H1 (cell line): ENCODE data around the gene WDCP. TPM values are rescaled to one million over a fixed set of nuclear protein-coding genes. Genes with fewer than 3 reads are reported as not detected.

Experiments
- CTCF ChIA-PET: fragments of 300-600 bp; sonication (Branson Sonifier 250); formaldehyde crosslinking; loops from one replicate; lab custom pipeline; 2021; ENCODE audit not compliant: partially characterized antibody; lab: Charles Lee
- POLR2A ChIA-PET: fragments of 300-600 bp; sonication (Branson Sonifier 250); formaldehyde crosslinking; loops from one replicate; lab custom pipeline; 2021; ENCODE audit warnings: inconsistent platforms; ENCODE audit not compliant: partially characterized antibody; lab: Charles Lee
- DNase-seq, 2 experiments: peaks; one replicate each; pipeline versions ENCODE4 v3.0.0 to v3.0.0-alpha.2; 2010 to 2022; ENCODE audit warnings: low spot score in 2 of 2, low read depth in 1 of 2, mixed read lengths in 1 of 2
- FAIRE-seq: peaks from 2 replicates; lab custom pipeline; 2011; peaks lifted over from hg19 to GRCh38; lab: Jason Lieb, UNC
- H2AFZ ChIP-seq: 2 replicates; pipeline ENCODE4 v1.8.1; 2012; ENCODE audit warnings: low read length, inconsistent platforms
- H2AK5ac ChIP-seq: 2 replicates; pipeline ENCODE4 v1.6.1; 2013; ENCODE audit warnings: low read depth, low read length
- H2BK120ac ChIP-seq: replicated peaks from 2 replicates; pipeline ENCODE3; 2013; ENCODE audit warnings: low read depth, low read length, inconsistent platforms
- H2BK12ac ChIP-seq: 2 replicates; pipeline ENCODE4 v1.6.1; 2013; ENCODE audit warnings: low read depth, low read length
- H2BK15ac ChIP-seq: 2 replicates; pipeline ENCODE4 v1.6.1; 2013; ENCODE audit warnings: low read length
- H2BK20ac ChIP-seq: 2 replicates; pipeline ENCODE4 v1.6.1; 2013; ENCODE audit warnings: low read length
- H2BK5ac ChIP-seq: 2 replicates; pipeline ENCODE4 v1.6.1; 2013; ENCODE audit warnings: low read depth, low read length
- H3K14ac ChIP-seq: 2 replicates; pipeline ENCODE4 v1.6.1; 2013; ENCODE audit warnings: inconsistent platforms; ENCODE audit not compliant: insufficient read length
- H3K18ac ChIP-seq: 2 replicates; pipeline ENCODE4 v1.6.1; 2013; ENCODE audit warnings: low read length; ENCODE audit errors: extremely low read depth
- H3K23ac ChIP-seq: 2 replicates; pipeline ENCODE4 v1.6.1; 2013; ENCODE audit warnings: inconsistent platforms; ENCODE audit not compliant: insufficient read length
- H3K23me2 ChIP-seq: 2 replicates; pipeline ENCODE4 v1.6.1; 2013; ENCODE audit warnings: low read depth, low read length
- H3K27ac ChIP-seq: 2 replicates; pipeline ENCODE4 v1.6.1; 2011; ENCODE audit warnings: low read depth, low read length, inconsistent platforms
- H3K27me3 ChIP-seq, 4 experiments: replicated peaks in 1 of 4; 1 replicate in 1 of 4; 2 replicates in 3 of 4; pipeline versions ENCODE4 v1.6.1 to v1.8.1; 2011 to 2013; ENCODE audit warnings: low read length in 3 of 4, mild to moderate bottlenecking in 3 of 4, inconsistent platforms in 2 of 4, mixed read lengths in 2 of 4, moderate library complexity in 1 of 4; ENCODE audit not compliant: control insufficient read depth in 3 of 4, insufficient read depth in 3 of 4; ENCODE audit errors: extremely low read depth in 1 of 4
- H3K36me3 ChIP-seq, 4 experiments: 2 replicates each; pipeline versions ENCODE4 v1.6.1 to v1.8.1; 2011 to 2013; ENCODE audit warnings: mild to moderate bottlenecking in 4 of 4, low read length in 3 of 4, moderate library complexity in 2 of 4, control low read depth in 1 of 4, inconsistent platforms in 1 of 4; ENCODE audit not compliant: insufficient read depth in 4 of 4, control insufficient read depth in 2 of 4
- H3K4ac ChIP-seq: replicated peaks from 2 replicates; pipeline ENCODE3; 2013; ENCODE audit warnings: low read length, low read depth, mixed read lengths, inconsistent platforms; ENCODE audit not compliant: insufficient read length
- H3K4me1 ChIP-seq, 4 experiments: replicated peaks in 1 of 4; 1 replicate in 1 of 4; 2 replicates in 3 of 4; pipeline versions ENCODE4 v1.6.1 to v1.8.1; 2011 to 2013; ENCODE audit warnings: low read length in 3 of 4, inconsistent platforms in 2 of 4, mixed read lengths in 1 of 4; ENCODE audit not compliant: insufficient read depth in 4 of 4, control insufficient read depth in 3 of 4
- H3K4me2 ChIP-seq, 2 experiments: 2 replicates each; pipeline versions ENCODE4 v1.6.1 to v1.8.1; 2011 to 2013; ENCODE audit warnings: low read depth in 2 of 2, low read length in 2 of 2, control low read depth in 1 of 2, inconsistent platforms in 1 of 2, mild to moderate bottlenecking in 1 of 2; ENCODE audit not compliant: insufficient read depth in 1 of 2
- H3K4me3 ChIP-seq, 4 experiments: fragments of 200-600, 300-600 bp in 1 of 4; sonication (generic), shearing (Covaris generic), sonication (Bioruptor Twin) in 1 of 4; 2 replicates each; pipeline versions ENCODE4 v1.5.1 to v1.8.1; 2011 to 2016; ENCODE audit warnings: low read length in 4 of 4, low read depth in 3 of 4, control low read depth in 2 of 4, inconsistent platforms in 2 of 4, mild to moderate bottlenecking in 2 of 4, mixed read lengths in 1 of 4, moderate library complexity in 1 of 4; ENCODE audit not compliant: insufficient read depth in 2 of 4; ENCODE audit errors: extremely low read depth in 1 of 4
- H3K56ac ChIP-seq: replicated peaks from 2 replicates; pipeline ENCODE3; 2013; ENCODE audit warnings: low read depth, mild to moderate bottlenecking, mixed read lengths, low read length, inconsistent platforms; ENCODE audit not compliant: insufficient read length
- H3K79me1 ChIP-seq: 2 replicates; pipeline ENCODE4 v1.6.1; 2013; ENCODE audit warnings: low read depth, low read length, control low read depth
- H3K79me2 ChIP-seq, 2 experiments: 2 replicates each; pipeline versions ENCODE4 v1.6.1 to v1.8.1; 2012 to 2013; ENCODE audit warnings: low read length in 2 of 2, mild to moderate bottlenecking in 2 of 2, inconsistent platforms in 1 of 2; ENCODE audit not compliant: insufficient read depth in 2 of 2, control insufficient read depth in 1 of 2
- H3K9ac ChIP-seq, 4 experiments: replicated peaks in 1 of 4; 1 replicate in 1 of 4; 2 replicates in 3 of 4; pipeline versions ENCODE4 v1.6.1 to v1.8.1; 2011 to 2013; ENCODE audit warnings: low read depth in 3 of 4, low read length in 3 of 4, control low read depth in 2 of 4, mild to moderate bottlenecking in 2 of 4, moderate library complexity in 2 of 4, inconsistent platforms in 1 of 4; ENCODE audit errors: extremely low read depth in 1 of 4
- H3K9me3 ChIP-seq, 2 experiments: 2 replicates each; pipeline versions ENCODE4 v1.6.1 to v1.8.1; 2012 to 2013; ENCODE audit warnings: mild to moderate bottlenecking in 2 of 2, moderate library complexity in 2 of 2, control low read depth in 1 of 2, inconsistent platforms in 1 of 2, low read depth in 1 of 2, low read length in 1 of 2, mixed read lengths in 1 of 2; ENCODE audit not compliant: insufficient read depth in 2 of 2
- H4K20me1 ChIP-seq, 2 experiments: replicated peaks in 1 of 2; 2 replicates each; pipeline versions ENCODE3 to v1.8.1; 2011 to 2013; ENCODE audit warnings: inconsistent platforms in 2 of 2, low read length in 2 of 2, mild to moderate bottlenecking in 1 of 2; ENCODE audit not compliant: insufficient read depth in 2 of 2, control insufficient read depth in 1 of 2
- H4K5ac ChIP-seq: 2 replicates; pipeline ENCODE4 v1.6.1; 2013; ENCODE audit warnings: low read length, low read depth, mixed read lengths, inconsistent platforms; ENCODE audit not compliant: insufficient read length
- H4K8ac ChIP-seq: 2 replicates; pipeline ENCODE4 v1.8.0; 2013; ENCODE audit warnings: mild to moderate bottlenecking, moderate library complexity, low read length, inconsistent platforms; ENCODE audit not compliant: insufficient read depth; ENCODE audit errors: extremely low read depth
- H4K91ac ChIP-seq: replicated peaks from 2 replicates; pipeline ENCODE3; 2013; ENCODE audit warnings: low read length, mixed read lengths, inconsistent platforms; ENCODE audit not compliant: insufficient read length
- BRCA1 ChIP-seq: IDR thresholded peaks from 2 replicates; pipeline ENCODE4 v1.6.1; 2012; ENCODE audit warnings: low read depth, low read length, improper control_type of control experiment
- CBX8 ChIP-seq: fragments of 300-800, 300-1000 bp; sonication (generic); IDR thresholded peaks from 2 replicates; pipeline ENCODE4 v1.7.1; 2016; ENCODE audit warnings: low read depth, low read length, borderline replicate concordance
- CREB1 ChIP-seq: IDR thresholded peaks from 2 replicates; pipeline ENCODE4 v1.6.1; 2012; ENCODE audit warnings: inconsistent platforms
- FOSL1 ChIP-seq: IDR thresholded peaks from 2 replicates; pipeline ENCODE4 v1.6.1; 2011; ENCODE audit warnings: mild to moderate bottlenecking, low read depth, low read length, moderate library complexity; ENCODE audit not compliant: insufficient read depth
- GTF2F1 ChIP-seq: IDR thresholded peaks from 2 replicates; pipeline ENCODE4 v1.6.1; 2012; ENCODE audit warnings: low read depth, low read length, improper control_type of control experiment, borderline replicate concordance
- JUN ChIP-seq: IDR thresholded peaks from 2 replicates; pipeline ENCODE4 v1.6.1; 2011; ENCODE audit warnings: low read depth, mild to moderate bottlenecking, improper control_type of control experiment, low read length
- NANOG ChIP-seq: IDR thresholded peaks from 2 replicates; pipeline ENCODE4 v1.6.1; 2011; ENCODE audit warnings: low read length, low read depth, mild to moderate bottlenecking, inconsistent platforms; ENCODE audit not compliant: insufficient read depth, poor library complexity, severe bottlenecking
- NRF1 ChIP-seq: IDR thresholded peaks from 2 replicates; pipeline ENCODE4 v1.6.1; 2011; ENCODE audit warnings: mild to moderate bottlenecking, low read depth, low read length, improper control_type of control experiment
- SAP30 ChIP-seq: fragments of 300-600 bp; sonication (generic); IDR thresholded peaks from 2 replicates; pipeline ENCODE4 v1.7.1; 2012; ENCODE audit warnings: low read length, moderate library complexity, mild to moderate bottlenecking, inconsistent platforms; ENCODE audit not compliant: insufficient read depth, insufficient replicate concordance
- SP2 ChIP-seq: IDR thresholded peaks from 2 replicates; pipeline ENCODE4 v1.6.1; 2012; ENCODE audit warnings: mild to moderate bottlenecking, low read length, inconsistent platforms
- SRF ChIP-seq: IDR thresholded peaks from 2 replicates; pipeline ENCODE4 v1.6.1; 2011; ENCODE audit warnings: mild to moderate bottlenecking, low read depth, low read length, moderate library complexity
- TBP ChIP-seq: IDR thresholded peaks from 2 replicates; pipeline ENCODE4 v1.6.1; 2011; ENCODE audit warnings: low read depth, low read length, improper control_type of control experiment
- WGBS, 2 experiments: shearing (Covaris generic) in 1 of 2; methylation state at CpG; one replicate each; pipeline versions ENCODE4 v1.1.6 to v1.1.7; 2013 to 2015; ENCODE audit warnings: low lambda C conversion rate in 2 of 2, mixed read lengths in 2 of 2, inconsistent platforms in 1 of 2, low coverage in 1 of 2, missing lambda C conversion rate in 1 of 2; ENCODE audit not compliant: insufficient replicate concordance in 2 of 2, insufficient coverage in 1 of 2, insufficient read length in 1 of 2; ENCODE audit errors: extremely low coverage in 1 of 2, missing lambda C conversion rate in 1 of 2; 5-methylcytosine and 5-hydroxymethylcytosine counted together
- polyA plus RNA-seq, 7 experiments: library from polyadenylated mRNA; depleted of rRNA in 3 of 7; stranded (reverse) in 5 of 7; unstranded in 2 of 7; fragments of >200 nt in 5 of 7; fragments of 200-250 nt in 2 of 7; gene quantifications; 1 replicate in 5 of 7; 2 replicates in 1 of 7; 4 replicates in 1 of 7; pipeline versions ENCODE4 v1.2.1 to v1.2.3, GENCODE V29; 2011 to 2013; ENCODE audit warnings: missing spikeins in 2 of 7, mixed read lengths in 2 of 7
- total RNA-seq: library from RNA; stranded (reverse); fragmentation: NEBNext Ultra II Directional; extraction: Animal tissue kit (Norgen Biotek cat#: 25700); gene quantifications from 2 replicates; pipeline ENCODE4 v1.2.1, GENCODE V29; 2021

WDCP gene
- total and polyA plus RNA-seq, 2 of the 8 experiments (the other 6 are each of a cell fraction or from before 2014, with no cell fraction given) = 19.2 to 40.1 TPM

DNA sequence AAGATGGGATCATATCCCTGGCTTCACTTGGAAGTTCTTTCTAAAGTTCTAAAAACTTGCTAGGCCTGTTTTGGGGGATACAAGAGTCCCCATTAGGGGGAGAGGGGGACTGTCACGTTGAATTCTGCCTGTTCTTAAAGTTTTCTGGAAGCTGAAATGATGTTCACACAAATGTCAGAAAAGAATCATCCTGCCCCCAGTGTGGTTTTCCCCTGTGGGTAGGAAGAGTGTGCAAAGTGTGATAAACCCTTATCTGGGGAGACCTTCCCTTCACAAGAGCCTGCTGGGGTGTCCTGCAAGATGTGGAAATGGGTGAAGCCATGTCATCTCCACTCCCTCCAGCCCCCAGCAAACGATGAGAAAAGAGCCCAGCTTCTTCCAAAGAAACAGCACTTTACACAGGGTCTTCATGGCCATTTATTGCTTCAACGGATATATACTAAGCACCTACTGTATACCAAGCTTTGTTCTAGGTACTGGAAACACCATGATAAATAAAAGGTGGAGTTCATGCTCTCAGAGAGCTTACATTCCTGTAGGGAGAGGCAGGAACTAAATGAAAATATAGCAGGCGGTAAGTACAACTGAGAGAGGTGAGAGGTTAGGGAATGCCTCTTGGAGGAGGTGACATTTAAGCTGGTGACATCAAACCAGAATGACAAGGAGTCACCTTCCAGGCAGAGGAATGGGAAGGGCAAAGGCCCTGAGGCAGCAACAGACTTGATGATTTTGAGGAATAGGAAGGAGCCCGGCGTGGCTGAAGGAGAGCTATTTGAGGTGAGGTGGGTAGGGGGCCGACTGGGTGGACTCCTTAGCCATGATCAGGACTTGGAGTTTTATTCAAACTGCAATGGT is 35.7 kb downstream of the WDCP start:
- ChIA-PET CTCF (interaction anchor here (0.6 to 1.6 kb wide), 8 partner anchors 9 to 355 kb away, joined by 3 to 7 read pairs (median 4); no protein-coding TSS in a partner anchor), POLR2A (interaction anchor here (0.7 to 3.6 kb wide), 6 partner anchors 9 to 136 kb away, joined by 3 to 20 read pairs (median 3); partner anchors contain the start of genes ATAD2B, FKBP1B and WDCP)
- no peak overlapping the region for H3K23ac ChIP-seq
- no peak overlapping the region for H3K56ac ChIP-seq
- H3K23me2 ChIP-seq = peaks cover 4% of the 10 kb centered on the region; the same call in 1 of the 2 replicates
- H3K4me3 ChIP-seq = no peak overlapping the region
- H2BK12ac ChIP-seq = no peak overlapping the region
- no peak for DNase-seq
- H3K9me3 ChIP-seq = no peaks in the 10 kb centered on the region
- H2BK20ac ChIP-seq = no peak overlapping the region
- H4K8ac ChIP-seq = no peak overlapping the region
- no peaks in the 10 kb centered on the region for H3K79me2 ChIP-seq
- no peaks in the 10 kb centered on the region for H3K79me1 ChIP-seq
- H2AK5ac ChIP-seq = no peak overlapping the region
- no peak overlapping the region for H4K91ac ChIP-seq
- H3K4ac ChIP-seq = no peak overlapping the region
- H2BK5ac ChIP-seq = no peak overlapping the region
- 84% methylated on average over 7 of the region's 7 CpGs; no CpG with 5 or more reads in 1 of the 2 experiments for WGBS, 2 experiments
- no peak overlapping the region for H3K14ac ChIP-seq
- no peaks in the 10 kb centered on the region for H3K36me3 ChIP-seq
- no peak overlapping the region for H2BK120ac ChIP-seq
- no peak overlapping the region for H2AFZ ChIP-seq
- peaks cover 0 to 24% (median 15%) of the 10 kb centered on the region in 4 experiments; a peak in 6 of 7 replicates for H3K4me1 ChIP-seq
- 0 out of 4 replicates have a peak overlapping the region, but pooled peaks of 1 of the 2 experiments have one; percentile 62 for H3K4me2 ChIP-seq
- FAIRE-seq = no peak
- H2BK15ac ChIP-seq = no peak overlapping the region
- no peak overlapping the region for H3K18ac ChIP-seq
- H3K27ac ChIP-seq = no peak overlapping the region
- H3K27me3 ChIP-seq = peaks cover 0 to 13% (median 6%) of the 10 kb centered on the region in 4 experiments; a peak in 3 of 7 replicates
- H4K20me1 ChIP-seq = no peaks in the 10 kb centered on the region
- no peak overlapping the region for H3K9ac ChIP-seq
- H4K5ac ChIP-seq = no peak overlapping the region
- TF ChIP-seq GTF2F1 = no peak
- no peak for TF ChIP-seq BRCA1
- no peak for TF ChIP-seq CREB1
- TF ChIP-seq NRF1 = no peak
- TF ChIP-seq CBX8 = no peak
- TF ChIP-seq JUN = no peak
- no peak for TF ChIP-seq SAP30
- no peak for TF ChIP-seq TBP
- TF ChIP-seq SP2 = no peak
- no peak for TF ChIP-seq SRF
- TF ChIP-seq NANOG = no peak
- no peak for TF ChIP-seq FOSL1
